ENCODE results near the gene KATNB1. TPM values are rescaled to one million over a fixed set of nuclear protein-coding genes. Genes with fewer than 3 reads are reported as not detected.
A peak's percentile ranks its signal among the peaks of the same experiment; 100 is the strongest.

KATNB1 gene
- total and polyA plus RNA-seq, 12 donors, result 9.0 to 15.1 (median 11.0) TPM

DNA sequence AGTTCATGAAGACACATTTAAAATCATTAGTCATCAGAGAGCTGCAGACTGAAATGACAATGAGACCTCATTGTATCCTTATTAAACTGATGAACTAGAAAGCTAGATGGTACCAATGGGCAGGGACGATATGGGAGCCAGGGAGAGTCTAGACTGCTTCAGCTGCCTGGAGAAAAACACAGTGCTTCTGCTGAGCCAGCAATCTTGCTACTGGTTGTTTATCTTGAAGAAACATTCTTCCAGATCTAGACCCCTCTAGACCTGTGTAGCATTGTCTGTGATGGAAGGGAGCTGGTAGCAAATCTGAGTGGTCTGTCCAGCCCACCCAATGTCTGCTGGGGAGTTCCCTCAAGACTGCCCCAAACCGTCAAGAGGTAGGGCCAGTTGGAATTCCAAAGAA is 42.9 kb upstream of the KATNB1 start:
- no peaks in the 10 kb centered on the region for H3K9me3 ChIP-seq
- ATAC-seq, result no peak
- no peaks in the 10 kb centered on the region for H3K36me3 ChIP-seq
- no peak for DNase-seq
- intact Hi-C loops (cut with DNase I), result no loop called here
- H3K4me1 ChIP-seq, result peaks cover 0 to 25% (median 0%) of the 10 kb centered on the region in 9 donors
- H3K27me3 ChIP-seq, result peaks cover 0 to 21% (median 5%) of the 10 kb centered on the region in 7 donors
- 63 to 67% methylated on average over 2 of the region's 2 CpGs for WGBS, 2 donors
- TF ChIP-seq, protein P1, sequence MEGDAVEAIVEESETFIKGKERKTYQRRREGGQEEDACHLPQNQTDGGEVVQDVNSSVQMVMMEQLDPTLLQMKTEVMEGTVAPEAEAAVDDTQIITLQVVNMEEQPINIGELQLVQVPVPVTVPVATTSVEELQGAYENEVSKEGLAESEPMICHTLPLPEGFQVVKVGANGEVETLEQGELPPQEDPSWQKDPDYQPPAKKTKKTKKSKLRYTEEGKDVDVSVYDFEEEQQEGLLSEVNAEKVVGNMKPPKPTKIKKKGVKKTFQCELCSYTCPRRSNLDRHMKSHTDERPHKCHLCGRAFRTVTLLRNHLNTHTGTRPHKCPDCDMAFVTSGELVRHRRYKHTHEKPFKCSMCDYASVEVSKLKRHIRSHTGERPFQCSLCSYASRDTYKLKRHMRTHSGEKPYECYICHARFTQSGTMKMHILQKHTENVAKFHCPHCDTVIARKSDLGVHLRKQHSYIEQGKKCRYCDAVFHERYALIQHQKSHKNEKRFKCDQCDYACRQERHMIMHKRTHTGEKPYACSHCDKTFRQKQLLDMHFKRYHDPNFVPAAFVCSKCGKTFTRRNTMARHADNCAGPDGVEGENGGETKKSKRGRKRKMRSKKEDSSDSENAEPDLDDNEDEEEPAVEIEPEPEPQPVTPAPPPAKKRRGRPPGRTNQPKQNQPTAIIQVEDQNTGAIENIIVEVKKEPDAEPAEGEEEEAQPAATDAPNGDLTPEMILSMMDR (IDR thresholded peaks at IDR 0.05), result no peak
- no peak overlapping the region for H3K4me3 ChIP-seq
- no peak overlapping the region for H3K27ac ChIP-seq

DNA sequence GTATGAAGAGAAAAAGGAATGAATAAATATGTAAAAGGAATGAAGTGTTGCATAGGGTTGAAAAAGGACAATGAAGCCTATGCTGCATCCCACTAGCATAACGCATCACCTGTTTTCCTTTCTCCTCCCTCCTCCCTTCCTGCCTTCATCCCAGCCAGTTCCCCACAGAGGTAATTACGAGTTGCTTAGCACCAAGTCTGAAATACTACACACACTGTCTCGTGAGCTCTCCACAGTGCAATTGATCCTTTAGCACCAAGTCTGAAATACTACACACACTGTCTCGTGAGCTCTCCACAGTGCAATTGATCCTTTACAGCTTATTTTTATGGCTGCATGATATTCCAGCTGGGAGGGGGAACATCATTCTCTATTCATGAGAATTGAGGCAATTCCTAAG is 42.0 kb upstream of the KATNB1 start:
- ATAC-seq (no peak), DNase-seq (no peak)
- intact Hi-C loops (cut with DNase I), result no loop called here
- peaks cover 0 to 21% (median 4%) of the 10 kb centered on the region in 7 donors for H3K27me3 ChIP-seq
- H3K4me3 ChIP-seq, result no peak overlapping the region
- H3K27ac ChIP-seq, result no peak overlapping the region
- 73 to 79% methylated on average over 4 of the region's 4 CpGs for WGBS, 2 donors
- TF ChIP-seq, protein P1 (IDR thresholded peaks at IDR 0.05), result no peak
- no peaks in the 10 kb centered on the region for H3K36me3 ChIP-seq
- H3K4me1 ChIP-seq, result peaks cover 0 to 25% (median 0%) of the 10 kb centered on the region in 9 donors
- no peaks in the 10 kb centered on the region for H3K9me3 ChIP-seq

DNA sequence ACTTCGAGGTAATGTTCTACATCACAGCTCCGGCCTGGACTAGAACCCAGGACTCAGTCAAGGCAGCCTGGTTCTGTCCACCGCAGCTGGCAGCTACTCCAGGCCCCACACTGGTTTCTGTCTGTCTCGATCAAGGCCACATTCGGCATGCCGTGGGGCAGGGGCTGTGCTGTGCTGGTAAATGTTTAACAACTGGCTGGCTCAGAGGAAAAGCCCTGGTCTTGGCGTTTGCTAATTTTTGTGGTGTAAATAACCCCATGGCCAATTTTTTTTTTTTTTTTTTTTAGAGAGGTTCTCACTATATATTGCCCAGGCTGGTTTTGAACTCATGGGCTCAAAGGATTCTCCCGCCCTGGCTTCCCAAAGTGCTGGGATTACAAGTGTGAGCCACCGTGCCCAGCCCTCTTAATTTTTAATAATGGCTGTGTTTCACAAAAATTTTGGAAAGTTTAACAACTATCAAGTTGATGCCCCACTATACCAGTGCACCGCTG is 41.3 kb upstream of the KATNB1 start:
- Histone ChIP-seq H3K9me3 (no peaks in the 10 kb centered on the region), H3K27ac (peak overlapping the region in 1 of 10 donors; percentile 74), H3K27me3 (peaks cover 0 to 21% (median 0%) of the 10 kb centered on the region in 7 donors), H3K36me3 (no peaks in the 10 kb centered on the region), H3K4me3 (peak overlapping the region in 1 of 10 donors; percentile 22), H3K4me1 (peaks cover 0 to 21% (median 0%) of the 10 kb centered on the region in 9 donors)
- whole genome bisulfite sequencing, 2 donors, result 67% methylated on average over 10 of the region's 10 CpGs
- intact Hi-C loops (cut with DNase I), result no loop called here
- no peak for DNase-seq
- no peak for ATAC-seq
- TF ChIP-seq, protein P1 (IDR thresholded peaks at IDR 0.05), result no peak

DNA sequence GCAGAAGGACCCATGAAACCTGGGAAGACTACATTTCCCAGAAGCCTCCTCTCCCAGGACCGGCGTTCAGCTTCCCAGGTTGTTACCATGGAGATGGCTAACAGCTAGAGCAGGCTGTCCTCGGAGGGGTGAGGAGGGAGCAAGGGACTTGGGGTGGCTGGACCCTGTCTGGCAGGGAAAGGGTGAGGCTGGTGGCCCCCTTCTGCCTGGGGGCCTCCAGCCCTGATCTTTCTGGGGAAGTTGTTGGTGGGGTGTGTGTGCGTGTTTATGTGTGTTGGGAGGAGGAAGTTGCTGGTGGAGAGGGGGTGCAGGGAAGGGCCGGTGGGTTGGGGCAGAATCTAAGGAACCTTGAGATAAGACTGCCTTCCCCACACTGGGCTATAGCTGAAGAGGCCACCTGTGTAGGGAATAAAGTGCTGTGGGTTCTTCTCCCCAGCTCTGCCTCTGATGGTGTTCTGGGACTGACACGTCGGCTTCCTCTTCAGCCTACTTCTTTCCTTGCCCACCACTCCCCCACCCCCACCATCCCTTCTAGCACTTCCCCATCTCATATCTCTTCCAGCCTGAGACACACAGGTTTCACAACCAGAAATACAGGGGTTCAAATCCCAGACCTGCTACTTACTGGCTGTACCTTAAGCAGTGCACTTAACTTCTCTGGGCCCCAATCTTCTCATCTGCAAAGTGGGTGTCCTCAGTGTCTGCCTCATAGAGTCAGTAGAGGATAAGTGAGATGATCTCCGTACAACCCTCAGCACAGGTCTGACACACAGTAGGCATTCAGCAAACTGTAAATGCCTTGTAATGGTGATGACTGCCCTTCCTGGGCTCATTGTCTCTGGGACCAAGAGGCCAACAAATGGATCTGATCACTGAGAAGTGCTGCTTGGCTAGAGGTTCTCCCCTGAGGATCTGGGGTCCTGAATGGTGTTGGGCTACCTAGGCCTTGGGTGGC is 40.6 kb upstream of the KATNB1 start, which contains the start of gene DRC7:
Gene DRC7 (plus strand): TSS at position 82 of the 955 bp plus-strand sequence. CDS start 3,144 bp downstream, outside the sequence.
- DNase-seq (peak in 1 of 2 donors; percentile 39), ATAC-seq (peak in 7 of 8 donors; percentile 25 to 66 (median 40))
- Histone ChIP-seq H3K27me3 (peaks cover 0 to 16% (median 0%) of the 10 kb centered on the region in 7 donors), H3K9me3 (no peaks in the 10 kb centered on the region), H3K27ac (peak within 1 kb of the TSS in 1 of 10 donors; percentile 74), H3K4me3 (peak within 1 kb of the TSS in 3 of 10 donors; percentile 22 to 36 (median 22)), H3K4me1 (peaks cover 0 to 15% (median 0%) of the 10 kb centered on the region in 9 donors), H3K36me3 (no peaks in the 10 kb centered on the region)
- intact Hi-C loops (cut with DNase I), result no loop called here
- TF ChIP-seq, protein P1 (IDR thresholded peaks at IDR 0.05), result no peak
- WGBS, 2 donors, result 44 to 48% methylated on average over 8 of the region's 8 CpGs
